Thyroid gland (tissue), 4 donors: ENCODE results near the gene BRINP1.

Experiments
- CTCF ChIP-seq, 6 experiments: fragments of 200-600 bp in 3 of 6; fragments of 450-650 bp in 3 of 6; sonication (generic) in 3 of 6; IDR thresholded peaks; one replicate each; pipeline ENCODE4 v1.5.1; 2016 to 2019; ENCODE audit warnings: antibody characterized with exemption in 6 of 6, mild to moderate bottlenecking in 2 of 6, inconsistent platforms in 1 of 6, moderate library complexity in 1 of 6
- POLR2A ChIP-seq, 2 donors: fragments of 450-650 bp; IDR thresholded peaks; one replicate each; pipeline ENCODE4 v1.6.1; 2017; ENCODE audit warnings: antibody characterized with exemption in 2 of 2, mild to moderate bottlenecking in 2 of 2, moderate library complexity in 1 of 2

- TF ChIP-seq CTCF (IDR thresholded peaks at IDR 0.05) (no peak), POLR2A (IDR thresholded peaks at IDR 0.05) (no peak)
Observed at GRCh38 chr9:119339056-119339455, 30.2 kb downstream of the BRINP1 start.
